HCT116 (cell line): ENCODE data around the gene CNTNAP2. TPM values are rescaled to one million over a fixed set of nuclear protein-coding genes. Genes with fewer than 3 reads are reported as not detected.

Experiments
- ATAC-seq: fragments of 200-7000 bp; cut with Tn5 transposase; 2 replicates; pipeline ENCODE4 v1.9.1; 2020; ENCODE audit warnings: mild to moderate bottlenecking, moderate library complexity
- BruUV-seq: library from RNA; stranded (reverse); fragments of 400-500 nt; replicated peaks from 2 replicates; lab custom pipeline; 2021; lab: Mats Ljungman, UMichigan
- CTCF ChIA-PET: fragments of 300-600 bp; sonication (Branson Sonifier 250); formaldehyde crosslinking; loops from one replicate; lab custom pipeline; 2021; ENCODE audit warnings: antibody characterized with exemption; lab: Charles Lee
- POLR2A ChIA-PET: fragments of 300-600, 350-600 bp; sonication (Branson Sonifier 250); formaldehyde crosslinking; loops from one replicate; lab custom pipeline; 2021; ENCODE audit warnings: antibody characterized with exemption; lab: Charles Lee
- RAD21 ChIA-PET, 2 experiments: fragments of 300-600 bp; sonication (Branson Sonifier 250); formaldehyde crosslinking; loops; one replicate each; lab custom pipeline; 2023; ENCODE audit warnings: low total read pairs in 2 of 2; ENCODE audit not compliant: uncharacterized antibody in 2 of 2, unreplicated experiment in 2 of 2, low non-redundant PET in 1 of 2; lab: Charles Lee
- DNase-seq: peaks from one replicate; pipeline ENCODE4 v3.0.0-alpha.2; 2010; ENCODE audit warnings: low read depth, low spot score
- H2AFZ ChIP-seq: fragments of 200-600 bp; shearing (Covaris generic), sonication (generic); 2 replicates; pipeline ENCODE4 v1.6.1; 2017; ENCODE audit warnings: low read depth, mixed run types, mixed read lengths, antibody characterized with exemption, low read length; ENCODE audit not compliant: poor library complexity, severe bottlenecking
- H3K27ac ChIP-seq: 2 replicates; pipeline ENCODE4 v1.5.1; 2012; ENCODE audit warnings: low read depth, low read length
- H3K27me3 ChIP-seq: fragments of 200-600 bp; sonication (generic); 2 replicates; pipeline ENCODE4 v1.6.1; 2016; ENCODE audit warnings: mixed run types, low read length, mixed read lengths; ENCODE audit not compliant: insufficient read depth
- H3K36me3 ChIP-seq, 2 experiments: fragments of 200-500 bp in 1 of 2; fragments of 200-600 bp in 1 of 2; sonication (Bioruptor generic) in 1 of 2; sonication (generic) in 1 of 2; 2 replicates each; pipeline versions ENCODE4 v1.5.1 to v1.6.1; 2014 to 2016; ENCODE audit warnings: low read length in 2 of 2, inconsistent platforms in 1 of 2, mixed read lengths in 1 of 2, mixed run types in 1 of 2; ENCODE audit not compliant: insufficient read depth in 2 of 2, control insufficient read depth in 1 of 2
- H3K4me1 ChIP-seq, 2 experiments: fragments of 200-600 bp in 1 of 2; sonication (generic) in 1 of 2; 2 replicates each; pipeline versions ENCODE4 v1.5.1 to v1.6.1; 2012 to 2017; ENCODE audit warnings: low read length in 2 of 2, inconsistent platforms in 1 of 2, mild to moderate bottlenecking in 1 of 2, mixed read lengths in 1 of 2, mixed run types in 1 of 2, moderate library complexity in 1 of 2; ENCODE audit not compliant: insufficient read depth in 2 of 2, control insufficient read depth in 1 of 2
- H3K4me2 ChIP-seq: fragments of 200-600 bp; sonication (generic); 2 replicates; pipeline ENCODE4 v1.6.1; 2017; ENCODE audit warnings: mixed run types, low read length, mixed read lengths
- H3K4me3 ChIP-seq, 2 experiments: fragments of 200-600 bp in 1 of 2; sonication (generic) in 1 of 2; replicated peaks in 1 of 2; 2 replicates each; pipeline ENCODE4 v1.5.1; 2011 to 2016; ENCODE audit warnings: low read length in 2 of 2, control low read depth in 1 of 2, low read depth in 1 of 2, mild to moderate bottlenecking in 1 of 2, mixed read lengths in 1 of 2, mixed run types in 1 of 2
- H3K79me2 ChIP-seq: fragments of 200-600 bp; sonication (generic); 2 replicates; pipeline ENCODE4 v1.6.1; 2017; ENCODE audit warnings: mild to moderate bottlenecking, mixed run types, low read length, moderate library complexity, mixed read lengths; ENCODE audit not compliant: insufficient read depth
- H3K9ac ChIP-seq: fragments of 200-600 bp; sonication (generic); 2 replicates; pipeline ENCODE4 v1.6.1; 2016; ENCODE audit warnings: low read length, mixed read lengths
- H3K9me2 ChIP-seq: fragments of 200-600 bp; sonication (generic), shearing (Covaris generic); 2 replicates; pipeline ENCODE4 v1.6.1; 2017; ENCODE audit warnings: mixed run types, mild to moderate bottlenecking, moderate library complexity; ENCODE audit not compliant: insufficient read depth
- H3K9me3 ChIP-seq, 2 experiments: fragments of 200-500 bp in 1 of 2; fragments of 200-600 bp in 1 of 2; sonication (Bioruptor generic) in 1 of 2; sonication (generic) in 1 of 2; 2 replicates each; pipeline ENCODE4 v1.6.1; 2014 to 2017; ENCODE audit warnings: low read length in 2 of 2, mixed read lengths in 2 of 2, inconsistent platforms in 1 of 2, low read depth in 1 of 2, mild to moderate bottlenecking in 1 of 2, mixed run types in 1 of 2, moderate library complexity in 1 of 2; ENCODE audit not compliant: control insufficient read depth in 1 of 2, insufficient read depth in 1 of 2
- H4K20me1 ChIP-seq: fragments of 200-600 bp; sonication (generic), shearing (Covaris generic); 2 replicates; pipeline ENCODE4 v1.6.1; 2017; ENCODE audit warnings: mixed run types, mild to moderate bottlenecking, moderate library complexity; ENCODE audit not compliant: insufficient read depth
- CEBPB ChIP-seq: IDR thresholded peaks from 2 replicates; pipeline ENCODE4 v1.6.1; 2012; ENCODE audit warnings: low read depth
- CTCF ChIP-seq, 3 experiments: fragments of 200-600 bp in 1 of 3; sonication (generic) in 1 of 3; IDR thresholded peaks in 2 of 3; conservative IDR thresholded peaks in 1 of 3; 2 replicates each; pipeline ENCODE4 v1.5.1; 2012 to 2017; ENCODE audit warnings: low read depth in 2 of 3, low read length in 2 of 3, antibody characterized with exemption in 1 of 3, borderline replicate concordance in 1 of 3, control low read depth in 1 of 3, mild to moderate bottlenecking in 1 of 3, mixed read lengths in 1 of 3, mixed run types in 1 of 3, moderate library complexity in 1 of 3; ENCODE audit not compliant: insufficient read depth in 1 of 3
- ELF1 ChIP-seq: IDR thresholded peaks from 2 replicates; pipeline ENCODE4 v1.6.1; 2012; ENCODE audit warnings: low read depth, borderline replicate concordance
- RAD21 ChIP-seq: IDR thresholded peaks from 2 replicates; pipeline ENCODE4 v1.6.1; 2012; ENCODE audit warnings: low read depth, mild to moderate bottlenecking
- SIN3A ChIP-seq: IDR thresholded peaks from 2 replicates; pipeline ENCODE4 v1.6.1; 2012; ENCODE audit warnings: low read depth
- SP1 ChIP-seq: IDR thresholded peaks from 2 replicates; pipeline ENCODE4 v1.6.1; 2012; ENCODE audit warnings: low read depth
- SRF ChIP-seq: IDR thresholded peaks from 2 replicates; pipeline ENCODE4 v1.6.1; 2012; ENCODE audit warnings: low read depth
- YY1 ChIP-seq: IDR thresholded peaks from 2 replicates; pipeline ENCODE4 v1.6.1; 2011; ENCODE audit warnings: low read length, low read depth, moderate library complexity, mild to moderate bottlenecking; ENCODE audit not compliant: insufficient replicate concordance; ENCODE audit errors: extremely low read depth
- intact Hi-C: fragments of 100-400 bp; cut with micrococcal nuclease; formaldehyde crosslinking; loops from 2 replicates; pipeline ENCODE4 v1.10.0; 2022
- total RNA-seq: library from RNA; stranded (reverse); gene quantifications from one replicate; pipeline ENCODE4 v1.2.1, GENCODE V29; 2021; ENCODE audit not compliant: unreplicated experiment

Gene CNTNAP2
- total RNA-seq, 1 experiment from 2014 or later: 0.37 TPM

GRCh38 chr7:146423446-146423845 lies 306.8 kb downstream of the CNTNAP2 start:
- no peaks in the 10 kb centered on the region for H3K4me1 ChIP-seq
- no peaks in the 10 kb centered on the region for H3K79me2 ChIP-seq
- intact Hi-C loops: no loop called here
- H3K36me3 ChIP-seq: no peaks in the 10 kb centered on the region
- ATAC-seq (no peak), DNase-seq (no peak)
- H3K9me3 ChIP-seq: peaks cover 6 to 13% of the 10 kb centered on the region in 2 experiments; a peak in 3 of 4 replicates
- BruUV-seq: no TSS peak
- CTCF ChIA-PET: no interaction called here
- no peak overlapping the region for H3K4me2 ChIP-seq
- no peak overlapping the region for H3K4me3 ChIP-seq
- H3K9ac ChIP-seq: no peak overlapping the region
- H3K27me3 ChIP-seq: no peaks in the 10 kb centered on the region
- POLR2A ChIA-PET: no interaction called here
- H2AFZ ChIP-seq: no peak overlapping the region
- RAD21 ChIA-PET: no interaction called here
- TF ChIP-seq RAD21 (no peak), CEBPB (no peak), SRF (no peak), SP1 (no peak), SIN3A (no peak)
- no peaks in the 10 kb centered on the region for H3K9me2 ChIP-seq
- H3K27ac ChIP-seq: no peak overlapping the region
- no peaks in the 10 kb centered on the region for H4K20me1 ChIP-seq

- H3K27ac ChIP-seq: no peak overlapping the region
- no peak overlapping the region for H3K9ac ChIP-seq
- CTCF ChIA-PET: no interaction called here
- no peak for TF ChIP-seq ELF1
- no peak for TF ChIP-seq YY1
- no peak for TF ChIP-seq CTCF (IDR thresholded peaks at IDR 0.05 in 2 of 3, conservative IDR thresholded peaks at IDR 0.05 in 1 of 3; ENCODE audit: borderline replicate concordance in 1 of 3, insufficient read depth in 1 of 3, low read depth in 2 of 3, low read length in 2 of 3)
- TF ChIP-seq, all 23 proteins: peak for 0
- Histone ChIP-seq H3K4me3 (no peak overlapping the region), H3K36me3 (no peaks in the 10 kb centered on the region), H3K9me2 (no peaks in the 10 kb centered on the region), H2AFZ (no peak overlapping the region), H3K4me1 (no peaks in the 10 kb centered on the region), H3K27me3 (no peaks in the 10 kb centered on the region), H3K79me2 (no peaks in the 10 kb centered on the region), H3K4me2 (no peak overlapping the region), H4K20me1 (no peaks in the 10 kb centered on the region), H3K9me3 (peaks cover 6 to 13% of the 10 kb centered on the region in 2 experiments; a peak in 3 of 4 replicates)
- DNase-seq (no peak), ATAC-seq (no peak)
- ChIA-PET POLR2A (no interaction called here), RAD21 (no interaction called here)
- intact Hi-C loops: no loop called here
- no TSS peak for BruUV-seq
Observed at GRCh38 chr7:146424084-146424483, 307.5 kb downstream of the CNTNAP2 start.
